SH-SY5Y (cell line): ENCODE data around the gene TSPAN18.

Source experiments
- GATA2 ChIP-seq: IDR thresholded peaks from 2 replicates; pipeline ENCODE4 v1.6.1; 2011; ENCODE audit warnings: mild to moderate bottlenecking, low read depth, low read length
- GATA3 ChIP-seq: IDR thresholded peaks from 2 replicates; pipeline ENCODE4 v1.6.1; 2011; ENCODE audit warnings: low read depth, mild to moderate bottlenecking, low read length, moderate library complexity

GRCh38 chr11:44753961-44754645 lies 27.3 kb downstream of the TSPAN18 start:
- TF ChIP-seq GATA2 (no peak; the same call in 1 of the 2 replicates), GATA3 (no peak)
